GM13976 (cell line): ENCODE data around the gene ADIPOR2.

Experiments
- DNase-seq: peaks from one replicate; pipeline ENCODE4 v3.0.0; 2012; ENCODE audit warnings: low spot score
- CTCF ChIP-seq: IDR thresholded peaks from 2 replicates; pipeline ENCODE4 v1.5.1; 2012; ENCODE audit warnings: borderline replicate concordance, mild to moderate bottlenecking; ENCODE audit not compliant: insufficient read depth; ENCODE audit errors: extremely low read depth, missing control alignments, control extremely low read depth
- in situ Hi-C: fragments of 300-500 bp; cut with MboI; formaldehyde crosslinking; loops from one replicate; pipeline ENCODE4 v1.12.0; 2022; ENCODE audit warnings: low sequenced_read_pairs, mixed read lengths, inconsistent platforms; ENCODE audit not compliant: unreplicated experiment

ADIPOR2 gene

GRCh38 chr12:1806301-1807086 lies 115.6 kb downstream of the ADIPOR2 start:
- in situ Hi-C loops: loop anchor here (25.0 kb wide), 1 partner anchor 231 kb away; no protein-coding TSS in a partner anchor
- DNase-seq: no peak
- no peak for TF ChIP-seq CTCF

- in situ Hi-C loops: loop anchor here (25.0 kb wide), 1 partner anchor 230 kb away; no protein-coding TSS in a partner anchor
- TF ChIP-seq CTCF: no peak
- no peak for DNase-seq
Observed at GRCh38 chr12:1807087-1807860, 116.4 kb downstream of the ADIPOR2 start.

- in situ Hi-C loops: loop anchor here (25.0 kb wide), 1 partner anchor 229 kb away; no protein-coding TSS in a partner anchor
- TF ChIP-seq CTCF: no peak
- no peak for DNase-seq
Observed at GRCh38 chr12:1808036-1808797, 117.3 kb downstream of the ADIPOR2 start.

- in situ Hi-C loops: loop anchor here (25.0 kb wide), 1 partner anchor 228 kb away; no protein-coding TSS in a partner anchor
- DNase-seq: no peak
- TF ChIP-seq CTCF: no peak
Observed at GRCh38 chr12:1808798-1809480, 118.1 kb downstream of the ADIPOR2 start.

- DNase-seq: no peak
- in situ Hi-C loops: loop anchor here (25.0 kb wide), 1 partner anchor 228 kb away; no protein-coding TSS in a partner anchor
- no peak for TF ChIP-seq CTCF
Observed at GRCh38 chr12:1809591-1810190, 118.8 kb downstream of the ADIPOR2 start.
